ENCODE data around the gene FHL2.
"Not testable (repeated sequence)": the region's sequence is repeated elsewhere in the genome, so short reads cannot be mapped to it uniquely, and the experiment has no call there.

FHL2 gene

DNA sequence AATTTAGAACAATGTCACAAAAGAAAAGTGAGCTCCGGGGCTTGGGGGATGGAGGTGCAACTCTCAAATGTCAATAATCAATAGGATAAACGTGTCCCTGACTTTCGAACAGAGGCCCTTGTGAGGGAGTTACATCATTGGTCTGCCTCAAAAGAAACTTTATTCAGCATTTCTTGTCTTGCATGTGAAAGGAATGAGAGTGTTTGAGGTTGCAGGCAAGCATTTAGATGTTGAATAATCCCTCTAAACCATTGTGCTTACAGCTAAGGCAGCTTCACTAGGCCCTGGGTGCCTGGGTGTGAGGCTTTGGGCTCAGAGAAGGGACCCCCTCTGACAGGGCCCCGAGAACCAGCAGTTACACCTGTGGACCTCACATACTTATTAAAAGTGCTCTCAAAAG is 28.6 kb upstream of the FHL2 start:
- TF ChIP-seq SNAI2 (CRISPR knock-in tag; IDR thresholded peaks at IDR 0.05) (no peak), TCF4 (CRISPR knock-in tag; IDR thresholded peaks at IDR 0.05; ENCODE audit: borderline replicate concordance) (no peak), GLIS3 (CRISPR knock-in tag; IDR thresholded peaks at IDR 0.05) (no peak), ZNF8 (CRISPR knock-in tag; IDR thresholded peaks at IDR 0.05) (no peak)

DNA sequence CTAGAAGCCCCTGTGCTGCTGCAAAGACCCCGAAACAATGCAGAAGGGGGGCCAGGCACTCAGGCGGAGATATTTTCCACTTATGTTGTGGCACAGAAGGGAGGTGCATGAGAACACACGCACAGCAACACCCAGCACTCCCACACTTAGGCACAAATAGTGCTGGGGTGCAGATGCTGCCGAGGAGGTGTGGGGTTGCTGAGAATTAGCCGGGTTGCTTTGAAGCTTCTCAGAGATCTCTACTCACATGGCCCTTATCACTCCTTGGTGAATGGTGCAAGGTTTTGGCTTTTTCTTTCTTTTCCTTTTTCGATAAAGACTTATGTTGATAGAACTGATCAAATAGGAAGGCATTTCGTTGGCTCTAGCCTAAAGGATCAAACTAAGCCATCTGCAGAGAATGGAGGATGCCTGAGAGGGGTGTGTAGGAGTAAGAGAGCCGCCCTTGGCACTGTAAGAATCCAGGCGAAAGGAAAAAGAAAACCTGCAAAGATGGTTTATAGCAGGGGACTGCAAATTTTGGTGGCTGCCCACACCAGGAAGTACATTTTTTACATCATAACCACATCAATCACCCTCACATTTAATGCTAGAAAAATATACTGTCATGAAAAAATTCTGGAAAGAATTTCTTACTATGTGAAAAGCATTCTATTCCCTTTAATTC is 27.9 kb upstream of the FHL2 start:
- TF ChIP-seq PPARA (CRISPR knock-in tag; IDR thresholded peaks at IDR 0.05; ENCODE audit: borderline replicate concordance), result no peak
- no peak for TF ChIP-seq ZNF565 (CRISPR knock-in tag; conservative IDR thresholded peaks at IDR 0.05; ENCODE audit: low read depth)
- TF ChIP-seq BACH2 (CRISPR knock-in tag; IDR thresholded peaks at IDR 0.05; ENCODE audit: borderline replicate concordance), result no peak
- TF ChIP-seq ZFP3 (CRISPR knock-in tag; IDR thresholded peaks at IDR 0.05), result no peak
- TF ChIP-seq GLIS3 (CRISPR knock-in tag; IDR thresholded peaks at IDR 0.05), result no peak
- no peak for TF ChIP-seq ZNF70 (CRISPR knock-in tag; IDR thresholded peaks at IDR 0.05)
- TF ChIP-seq, protein P1, sequence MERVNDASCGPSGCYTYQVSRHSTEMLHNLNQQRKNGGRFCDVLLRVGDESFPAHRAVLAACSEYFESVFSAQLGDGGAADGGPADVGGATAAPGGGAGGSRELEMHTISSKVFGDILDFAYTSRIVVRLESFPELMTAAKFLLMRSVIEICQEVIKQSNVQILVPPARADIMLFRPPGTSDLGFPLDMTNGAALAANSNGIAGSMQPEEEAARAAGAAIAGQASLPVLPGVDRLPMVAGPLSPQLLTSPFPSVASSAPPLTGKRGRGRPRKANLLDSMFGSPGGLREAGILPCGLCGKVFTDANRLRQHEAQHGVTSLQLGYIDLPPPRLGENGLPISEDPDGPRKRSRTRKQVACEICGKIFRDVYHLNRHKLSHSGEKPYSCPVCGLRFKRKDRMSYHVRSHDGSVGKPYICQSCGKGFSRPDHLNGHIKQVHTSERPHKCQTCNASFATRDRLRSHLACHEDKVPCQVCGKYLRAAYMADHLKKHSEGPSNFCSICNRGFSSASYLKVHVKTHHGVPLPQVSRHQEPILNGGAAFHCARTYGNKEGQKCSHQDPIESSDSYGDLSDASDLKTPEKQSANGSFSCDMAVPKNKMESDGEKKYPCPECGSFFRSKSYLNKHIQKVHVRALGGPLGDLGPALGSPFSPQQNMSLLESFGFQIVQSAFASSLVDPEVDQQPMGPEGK (CRISPR knock-in tag; IDR thresholded peaks at IDR 0.05; ENCODE audit: borderline replicate concordance), result no peak
- TF ChIP-seq, protein P2, sequence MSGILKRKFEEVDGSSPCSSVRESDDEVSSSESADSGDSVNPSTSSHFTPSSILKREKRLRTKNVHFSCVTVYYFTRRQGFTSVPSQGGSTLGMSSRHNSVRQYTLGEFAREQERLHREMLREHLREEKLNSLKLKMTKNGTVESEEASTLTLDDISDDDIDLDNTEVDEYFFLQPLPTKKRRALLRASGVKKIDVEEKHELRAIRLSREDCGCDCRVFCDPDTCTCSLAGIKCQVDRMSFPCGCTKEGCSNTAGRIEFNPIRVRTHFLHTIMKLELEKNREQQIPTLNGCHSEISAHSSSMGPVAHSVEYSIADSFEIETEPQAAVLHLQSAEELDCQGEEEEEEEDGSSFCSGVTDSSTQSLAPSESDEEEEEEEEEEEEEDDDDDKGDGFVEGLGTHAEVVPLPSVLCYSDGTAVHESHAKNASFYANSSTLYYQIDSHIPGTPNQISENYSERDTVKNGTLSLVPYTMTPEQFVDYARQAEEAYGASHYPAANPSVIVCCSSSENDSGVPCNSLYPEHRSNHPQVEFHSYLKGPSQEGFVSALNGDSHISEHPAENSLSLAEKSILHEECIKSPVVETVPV (CRISPR knock-in tag; IDR thresholded peaks at IDR 0.05), result no peak
- TF ChIP-seq, protein P3, sequence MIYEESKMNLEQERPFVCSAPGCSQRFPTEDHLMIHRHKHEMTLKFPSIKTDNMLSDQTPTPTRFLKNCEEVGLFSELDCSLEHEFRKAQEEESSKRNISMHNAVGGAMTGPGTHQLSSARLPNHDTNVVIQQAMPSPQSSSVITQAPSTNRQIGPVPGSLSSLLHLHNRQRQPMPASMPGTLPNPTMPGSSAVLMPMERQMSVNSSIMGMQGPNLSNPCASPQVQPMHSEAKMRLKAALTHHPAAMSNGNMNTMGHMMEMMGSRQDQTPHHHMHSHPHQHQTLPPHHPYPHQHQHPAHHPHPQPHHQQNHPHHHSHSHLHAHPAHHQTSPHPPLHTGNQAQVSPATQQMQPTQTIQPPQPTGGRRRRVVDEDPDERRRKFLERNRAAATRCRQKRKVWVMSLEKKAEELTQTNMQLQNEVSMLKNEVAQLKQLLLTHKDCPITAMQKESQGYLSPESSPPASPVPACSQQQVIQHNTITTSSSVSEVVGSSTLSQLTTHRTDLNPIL (CRISPR knock-in tag; IDR thresholded peaks at IDR 0.05; ENCODE audit: low read depth), result no peak
- TF ChIP-seq ARNTL (CRISPR knock-in tag; IDR thresholded peaks at IDR 0.05; ENCODE audit: borderline replicate concordance, low read depth), result no peak
- TF ChIP-seq, protein P4, sequence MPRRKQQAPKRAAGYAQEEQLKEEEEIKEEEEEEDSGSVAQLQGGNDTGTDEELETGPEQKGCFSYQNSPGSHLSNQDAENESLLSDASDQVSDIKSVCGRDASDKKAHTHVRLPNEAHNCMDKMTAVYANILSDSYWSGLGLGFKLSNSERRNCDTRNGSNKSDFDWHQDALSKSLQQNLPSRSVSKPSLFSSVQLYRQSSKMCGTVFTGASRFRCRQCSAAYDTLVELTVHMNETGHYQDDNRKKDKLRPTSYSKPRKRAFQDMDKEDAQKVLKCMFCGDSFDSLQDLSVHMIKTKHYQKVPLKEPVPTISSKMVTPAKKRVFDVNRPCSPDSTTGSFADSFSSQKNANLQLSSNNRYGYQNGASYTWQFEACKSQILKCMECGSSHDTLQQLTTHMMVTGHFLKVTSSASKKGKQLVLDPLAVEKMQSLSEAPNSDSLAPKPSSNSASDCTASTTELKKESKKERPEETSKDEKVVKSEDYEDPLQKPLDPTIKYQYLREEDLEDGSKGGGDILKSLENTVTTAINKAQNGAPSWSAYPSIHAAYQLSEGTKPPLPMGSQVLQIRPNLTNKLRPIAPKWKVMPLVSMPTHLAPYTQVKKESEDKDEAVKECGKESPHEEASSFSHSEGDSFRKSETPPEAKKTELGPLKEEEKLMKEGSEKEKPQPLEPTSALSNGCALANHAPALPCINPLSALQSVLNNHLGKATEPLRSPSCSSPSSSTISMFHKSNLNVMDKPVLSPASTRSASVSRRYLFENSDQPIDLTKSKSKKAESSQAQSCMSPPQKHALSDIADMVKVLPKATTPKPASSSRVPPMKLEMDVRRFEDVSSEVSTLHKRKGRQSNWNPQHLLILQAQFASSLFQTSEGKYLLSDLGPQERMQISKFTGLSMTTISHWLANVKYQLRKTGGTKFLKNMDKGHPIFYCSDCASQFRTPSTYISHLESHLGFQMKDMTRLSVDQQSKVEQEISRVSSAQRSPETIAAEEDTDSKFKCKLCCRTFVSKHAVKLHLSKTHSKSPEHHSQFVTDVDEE (CRISPR knock-in tag; IDR thresholded peaks at IDR 0.05), result no peak
- no peak for TF ChIP-seq ZC3H10 (CRISPR knock-in tag; IDR thresholded peaks at IDR 0.05)
- TF ChIP-seq ISL1 (CRISPR knock-in tag; IDR thresholded peaks at IDR 0.05), result no peak
- TF ChIP-seq RARB (CRISPR knock-in tag; IDR thresholded peaks at IDR 0.05), result no peak
- TF ChIP-seq TCF4 (CRISPR knock-in tag; IDR thresholded peaks at IDR 0.05; ENCODE audit: borderline replicate concordance), result no peak
- no peak for TF ChIP-seq CSDC2 (CRISPR knock-in tag; IDR thresholded peaks at IDR 0.05)
- no peak for TF ChIP-seq ZNF8 (CRISPR knock-in tag; IDR thresholded peaks at IDR 0.05)
- TF ChIP-seq SNAI2 (CRISPR knock-in tag; IDR thresholded peaks at IDR 0.05), result no peak
- TF ChIP-seq ESRRG (CRISPR knock-in tag; IDR thresholded peaks at IDR 0.05), result no peak
- ATAC-seq, result peak; percentile 37

More for the DNA sequence above, 28.6 kb upstream of the FHL2 start:
- ATAC-seq, result no peak

DNA sequence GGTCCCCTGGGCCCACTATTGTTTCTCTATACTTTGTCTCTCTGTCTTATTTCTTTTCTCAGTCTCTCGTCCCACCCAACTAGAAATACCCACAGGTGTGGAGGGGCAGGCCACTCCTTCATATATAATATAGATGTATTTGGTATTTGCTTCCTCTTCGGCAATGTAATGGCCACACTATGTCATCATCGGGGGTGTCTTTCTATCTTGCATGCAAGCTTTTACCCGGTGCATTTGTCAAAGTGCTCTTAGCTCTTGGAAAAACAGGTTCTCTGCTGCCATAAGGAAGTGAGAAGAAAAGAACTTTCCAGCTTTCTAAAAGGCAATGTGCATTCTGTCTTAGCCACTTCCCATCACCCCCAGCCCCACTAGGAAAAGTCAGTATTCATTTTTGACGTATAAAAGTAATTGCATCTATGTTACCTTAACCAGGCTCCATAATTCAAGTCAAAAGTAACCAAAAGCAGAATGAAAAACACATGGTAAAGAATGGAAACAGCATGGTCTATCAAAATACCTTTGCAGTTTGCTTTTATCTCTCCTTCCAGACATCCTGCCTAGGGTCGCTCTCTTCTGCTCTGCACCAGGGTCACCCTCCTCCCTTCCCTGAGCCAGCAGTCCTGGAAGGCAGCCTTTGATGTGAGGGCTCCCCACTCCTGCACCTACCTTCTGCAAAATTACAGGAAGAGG is 27.2 kb upstream of the FHL2 start:
- TF ChIP-seq, protein P4 (CRISPR knock-in tag; IDR thresholded peaks at IDR 0.05), result no peak
- TF ChIP-seq, protein P2 (CRISPR knock-in tag; IDR thresholded peaks at IDR 0.05), result no peak
- TF ChIP-seq RARB (CRISPR knock-in tag; IDR thresholded peaks at IDR 0.05), result no peak
- no peak for TF ChIP-seq OSR1 (CRISPR knock-in tag; IDR thresholded peaks at IDR 0.05)
- no peak for TF ChIP-seq BACH2 (CRISPR knock-in tag; IDR thresholded peaks at IDR 0.05; ENCODE audit: borderline replicate concordance)
- TF ChIP-seq SNAI2 (CRISPR knock-in tag; IDR thresholded peaks at IDR 0.05), result no peak
- no peak for TF ChIP-seq ZFP30 (CRISPR knock-in tag; IDR thresholded peaks at IDR 0.05)
- TF ChIP-seq GLIS3 (CRISPR knock-in tag; IDR thresholded peaks at IDR 0.05), result no peak
- TF ChIP-seq CSDC2 (CRISPR knock-in tag; IDR thresholded peaks at IDR 0.05), result no peak
- ATAC-seq, result peak; percentile 71

DNA sequence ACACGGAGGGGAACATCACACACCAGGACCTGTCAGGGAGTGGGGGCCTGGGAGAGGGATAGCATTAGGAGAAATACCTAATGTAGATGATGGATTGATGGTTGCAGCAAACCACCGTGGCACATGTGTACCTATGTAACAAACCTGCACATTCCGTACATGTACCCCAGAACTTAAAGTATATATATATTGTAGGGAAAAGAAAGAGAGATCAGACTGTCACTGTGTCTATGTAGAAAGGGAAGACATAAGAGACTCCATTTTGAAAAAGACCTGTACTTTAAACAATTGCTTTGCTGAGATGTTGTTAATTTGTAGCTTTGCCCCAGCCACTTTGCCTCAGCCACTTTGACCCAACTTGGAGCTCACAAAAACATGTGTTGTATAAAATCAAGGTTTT is 26.0 kb upstream of the FHL2 start:
- ATAC-seq, result not testable (repeated sequence)
